H9 (cell line): Measurements from ENCODE around the gene ZNF865. TPM values are rescaled to one million over a fixed set of nuclear protein-coding genes. Genes with fewer than 3 reads are reported as not detected.

Experiments
- DNase-seq: peaks from one replicate; pipeline ENCODE4 v3.0.0-alpha.2; 2017
- H2AFZ ChIP-seq: one replicate; pipeline ENCODE4 v1.6.1; 2013; ENCODE audit warnings: mild to moderate bottlenecking, low read length, control low read depth, moderate library complexity
- H2AK5ac ChIP-seq: 2 replicates; pipeline ENCODE4 v1.6.1; 2013; ENCODE audit warnings: low read length, control low read depth, mixed read lengths; ENCODE audit not compliant: insufficient read length
- H2BK120ac ChIP-seq: one replicate; pipeline ENCODE4 v1.6.1; 2013; ENCODE audit warnings: low read depth, mild to moderate bottlenecking, low read length, control low read depth, inconsistent platforms; ENCODE audit not compliant: poor library complexity, severe bottlenecking
- H2BK12ac ChIP-seq: 2 replicates; pipeline ENCODE4 v1.6.1; 2013; ENCODE audit warnings: low read length, control low read depth, mixed read lengths, low read depth; ENCODE audit not compliant: insufficient read length
- H2BK15ac ChIP-seq: 2 replicates; pipeline ENCODE4 v1.6.1; 2013; ENCODE audit warnings: low read depth, low read length, control low read depth
- H2BK20ac ChIP-seq: one replicate; pipeline ENCODE4 v1.6.1; 2013; ENCODE audit warnings: low read depth, mild to moderate bottlenecking, low read length, control low read depth, inconsistent platforms; ENCODE audit not compliant: poor library complexity, severe bottlenecking
- H2BK5ac ChIP-seq: 2 replicates; pipeline ENCODE4 v1.6.1; 2013; ENCODE audit warnings: low read length, control low read depth, mixed read lengths; ENCODE audit not compliant: insufficient read length
- H3K14ac ChIP-seq: 2 replicates; pipeline ENCODE4 v1.6.1; 2013; ENCODE audit warnings: low read length, control low read depth; ENCODE audit not compliant: insufficient read depth
- H3K18ac ChIP-seq: 2 replicates; pipeline ENCODE4 v1.6.1; 2013; ENCODE audit warnings: low read depth, mild to moderate bottlenecking, mixed read lengths, low read length, control low read depth; ENCODE audit not compliant: insufficient read length
- H3K23ac ChIP-seq: 2 replicates; pipeline ENCODE4 v1.6.1; 2013; ENCODE audit warnings: low read length, control low read depth, mixed read lengths, low read depth; ENCODE audit not compliant: insufficient read length
- H3K23me2 ChIP-seq: 2 replicates; pipeline ENCODE4 v1.6.1; 2013; ENCODE audit warnings: low read depth, mild to moderate bottlenecking, mixed read lengths, low read length, control low read depth; ENCODE audit not compliant: insufficient read length, poor library complexity, severe bottlenecking
- H3K27ac ChIP-seq: 2 replicates; pipeline ENCODE4 v1.5.1; 2013; ENCODE audit warnings: low read length, control low read depth, mixed read lengths, low read depth; ENCODE audit not compliant: insufficient read length
- H3K27me3 ChIP-seq: 2 replicates; pipeline ENCODE4 v1.6.1; 2013; ENCODE audit warnings: low read length, control low read depth, inconsistent platforms; ENCODE audit not compliant: insufficient read depth
- H3K4ac ChIP-seq: 2 replicates; pipeline ENCODE4 v1.6.1; 2013; ENCODE audit warnings: low read depth, mild to moderate bottlenecking, control low read depth, inconsistent platforms, low read length, moderate library complexity
- H3K4me1 ChIP-seq: 2 replicates; pipeline ENCODE4 v1.6.1; 2013; ENCODE audit warnings: low read length, control low read depth, inconsistent platforms; ENCODE audit not compliant: insufficient read depth
- H3K4me2 ChIP-seq: 2 replicates; pipeline ENCODE4 v1.6.1; 2013; ENCODE audit warnings: low read length, control low read depth, mixed read lengths; ENCODE audit not compliant: insufficient read length, insufficient read depth
- H3K56ac ChIP-seq: 2 replicates; pipeline ENCODE4 v1.6.1; 2013; ENCODE audit warnings: low read depth, mild to moderate bottlenecking, mixed read lengths, low read length, control low read depth; ENCODE audit not compliant: insufficient read length
- H3K79me1 ChIP-seq: 2 replicates; pipeline ENCODE4 v1.6.1; 2013; ENCODE audit warnings: low read depth, mild to moderate bottlenecking, moderate library complexity, low read length, control low read depth, inconsistent platforms; ENCODE audit not compliant: insufficient read depth, poor library complexity, severe bottlenecking
- H3K79me2 ChIP-seq: 2 replicates; pipeline ENCODE4 v1.6.1; 2013; ENCODE audit warnings: low read length, control low read depth, inconsistent platforms; ENCODE audit not compliant: insufficient read depth
- H3K9ac ChIP-seq: 2 replicates; pipeline ENCODE4 v1.6.1; 2013; ENCODE audit warnings: low read length, control low read depth, mixed read lengths; ENCODE audit not compliant: insufficient read length; ENCODE audit errors: extremely low read depth
- H3K9me3 ChIP-seq: one replicate; pipeline ENCODE4 v1.6.1; 2013; ENCODE audit warnings: low read depth, low read length, inconsistent platforms; ENCODE audit not compliant: control insufficient read depth
- H3T11ph ChIP-seq: one replicate; pipeline ENCODE4 v1.6.1; 2013; ENCODE audit warnings: mild to moderate bottlenecking, low read length, control low read depth, inconsistent platforms
- H4K20me1 ChIP-seq: one replicate; pipeline ENCODE4 v1.6.1; 2013; ENCODE audit not compliant: control insufficient read depth, insufficient read length, insufficient read depth
- H4K5ac ChIP-seq: 2 replicates; pipeline ENCODE4 v1.6.1; 2013; ENCODE audit warnings: low read depth, mild to moderate bottlenecking, mixed read lengths, low read length, control low read depth; ENCODE audit not compliant: insufficient read length
- H4K8ac ChIP-seq: replicated peaks from 2 replicates; pipeline ENCODE4 v1.6.1; 2013; ENCODE audit warnings: low read length, control low read depth, mixed read lengths, low read depth; ENCODE audit not compliant: insufficient read length
- H4K91ac ChIP-seq: 2 replicates; pipeline ENCODE4 v1.6.1; 2013; ENCODE audit warnings: low read depth, mild to moderate bottlenecking, moderate library complexity, mixed read lengths, low read length, control low read depth; ENCODE audit not compliant: insufficient read length
- H3K27ac Mint-ChIP-seq, 3 experiments: 2 replicates in 2 of 3; 3 replicates in 1 of 3; pipeline ENCODE4 v1.8.0; 2020 to 2021; ENCODE audit warnings: mixed read lengths in 3 of 3, mild to moderate bottlenecking in 1 of 3, moderate library complexity in 1 of 3
- H3K27me3 Mint-ChIP-seq: 2 replicates; pipeline ENCODE4 v1.8.0; 2021; ENCODE audit warnings: low read depth, mild to moderate bottlenecking, moderate library complexity, mixed read lengths
- H3K36me3 Mint-ChIP-seq, 3 experiments: 2 replicates in 2 of 3; 3 replicates in 1 of 3; pipeline ENCODE4 v1.8.0; 2020 to 2021; ENCODE audit warnings: low read depth in 3 of 3, mixed read lengths in 3 of 3; ENCODE audit not compliant: insufficient read depth in 1 of 3
- H3K4me1 Mint-ChIP-seq, 2 experiments: 2 replicates each; pipeline ENCODE4 v1.8.0; 2020; ENCODE audit warnings: mixed read lengths in 2 of 2
- H3K4me3 Mint-ChIP-seq, 2 experiments: 2 replicates in 1 of 2; 3 replicates in 1 of 2; pipeline ENCODE4 v1.8.0; 2020 to 2021; ENCODE audit warnings: mild to moderate bottlenecking in 2 of 2, mixed read lengths in 2 of 2, moderate library complexity in 1 of 2
- H3K9me3 Mint-ChIP-seq, 2 experiments: 2 replicates in 1 of 2; 3 replicates in 1 of 2; pipeline ENCODE4 v1.8.0; 2020; ENCODE audit warnings: mild to moderate bottlenecking in 2 of 2, mixed read lengths in 2 of 2, moderate library complexity in 1 of 2
- CTCF ChIP-seq: fragments of 200-600 bp; sonication (generic); conservative IDR thresholded peaks from 3 replicates; pipeline ENCODE4 v1.8.0; 2021; ENCODE audit warnings: antibody characterized with exemption, mild to moderate bottlenecking
- WGBS: extraction: QIAGEN DNeasy Blood & Tissue Kit; methylation state at CpG from one replicate; pipeline ENCODE4 v1.1.7; 2013; ENCODE audit warnings: missing lambda C conversion rate, low lambda C conversion rate, mixed read lengths; ENCODE audit not compliant: insufficient read length; ENCODE audit errors: extremely low coverage; 5-methylcytosine and 5-hydroxymethylcytosine counted together
- total RNA-seq: library from RNA; stranded (reverse); gene quantifications from 2 replicates; pipeline ENCODE4 v1.2.1, GENCODE V29; 2021

ZNF865 gene
- total RNA-seq, 1 experiment from 2014 or later, result 14.3 TPM

GRCh38 chr19:55624109-55625003, 18.9 kb downstream of the ZNF865 start, which contains the start of gene ZNF784:
Gene ZNF784 (minus strand): TSS chr19:55624566. CDS start chr19:55624561, 5 bp downstream.
- Histone ChIP-seq H2AK5ac (no peak within 1 kb of the TSS), H3K27me3 (no peaks in the 10 kb centered on the region), H2BK12ac (no peak within 1 kb of the TSS), H3K79me2 (no peaks in the 10 kb centered on the region), H3K27ac (no peak within 1 kb of the TSS), H3K9ac (peak within 1 kb of the TSS; percentile 90), H3K23ac (no peak within 1 kb of the TSS), H2AFZ (no peak within 1 kb of the TSS), H4K91ac (no peak within 1 kb of the TSS), H2BK5ac (no peak within 1 kb of the TSS), H3K4me1 (no peaks in the 10 kb centered on the region), H3K18ac (peak within 1 kb of the TSS; percentile 100), H4K20me1 (no peaks in the 10 kb centered on the region), H3K4ac (no peak within 1 kb of the TSS), H3T11ph (no peak within 1 kb of the TSS), H3K9me3 (no peaks in the 10 kb centered on the region), H2BK15ac (no peak within 1 kb of the TSS), H4K8ac (no peak within 1 kb of the TSS), H3K4me2 (peak within 1 kb of the TSS; percentile 27), H3K56ac (no peak within 1 kb of the TSS), H3K23me2 (no peaks in the 10 kb centered on the region), H3K79me1 (no peaks in the 10 kb centered on the region), H3K14ac (peak within 1 kb of the TSS; percentile 98; the same call in 1 of the 2 replicates), H2BK120ac (no peak within 1 kb of the TSS), H2BK20ac (no peak within 1 kb of the TSS), H4K5ac (no peak within 1 kb of the TSS)
- Mint-ChIP-seq H3K36me3 (peaks cover 12 to 23% (median 22%) of the 10 kb centered on the region in 3 experiments; a peak in 6 of 7 replicates), H3K27me3 (peaks cover 2% of the 10 kb centered on the region), H3K4me3 (peak within 1 kb of the TSS; percentile 85 to 89), H3K4me1 (peaks cover 8 to 14% of the 10 kb centered on the region in 2 experiments), H3K27ac (peak within 1 kb of the TSS; percentile 98 to 99 (median 98)), H3K9me3 (no peaks in the 10 kb centered on the region; a peak in 1 of 5 replicates)
- WGBS, result no CpG with 5 or more reads among the region's 56 CpGs
- peak; percentile 95 for DNase-seq
- no peak for TF ChIP-seq CTCF
